GM12873 (cell line): ENCODE measurements around the gene SUPT4H1.
A peak's percentile ranks its signal among the peaks of the same experiment; 100 is the strongest.

ENCODE experiments used
- TF ChIP-seq, protein P1 (sequence below): IDR thresholded peaks from 2 replicates; pipeline ENCODE4 v1.5.1; 2012; ENCODE audit warnings: low read depth, mild to moderate bottlenecking, moderate library complexity, low read length, control low read depth; ENCODE audit not compliant: insufficient read depth; ENCODE audit errors: missing control alignments

SUPT4H1 gene

DNA sequence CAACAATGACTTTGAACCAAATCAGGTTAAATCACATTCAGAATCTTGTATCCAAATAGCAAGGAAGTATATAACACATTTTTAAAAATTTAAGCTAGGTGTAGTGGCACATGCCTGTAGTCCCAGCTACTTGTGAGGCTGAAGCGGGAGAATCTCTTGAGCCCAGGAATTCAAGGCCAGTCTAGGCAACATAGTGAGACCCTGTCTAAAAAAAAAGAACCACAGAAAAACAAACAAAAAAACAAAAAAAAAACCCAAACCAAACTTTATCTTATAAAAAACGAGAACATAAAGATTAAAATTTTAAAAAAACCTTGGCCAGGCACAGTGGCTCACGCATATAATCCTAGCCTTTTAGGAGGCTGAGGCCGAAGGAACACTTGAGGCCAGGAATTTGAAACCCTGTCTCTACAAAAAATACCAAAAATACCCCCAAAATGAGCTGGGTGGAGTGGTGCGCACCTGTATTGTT lies 11.6 kb downstream of the SUPT4H1 start:
- TF ChIP-seq, protein P1, sequence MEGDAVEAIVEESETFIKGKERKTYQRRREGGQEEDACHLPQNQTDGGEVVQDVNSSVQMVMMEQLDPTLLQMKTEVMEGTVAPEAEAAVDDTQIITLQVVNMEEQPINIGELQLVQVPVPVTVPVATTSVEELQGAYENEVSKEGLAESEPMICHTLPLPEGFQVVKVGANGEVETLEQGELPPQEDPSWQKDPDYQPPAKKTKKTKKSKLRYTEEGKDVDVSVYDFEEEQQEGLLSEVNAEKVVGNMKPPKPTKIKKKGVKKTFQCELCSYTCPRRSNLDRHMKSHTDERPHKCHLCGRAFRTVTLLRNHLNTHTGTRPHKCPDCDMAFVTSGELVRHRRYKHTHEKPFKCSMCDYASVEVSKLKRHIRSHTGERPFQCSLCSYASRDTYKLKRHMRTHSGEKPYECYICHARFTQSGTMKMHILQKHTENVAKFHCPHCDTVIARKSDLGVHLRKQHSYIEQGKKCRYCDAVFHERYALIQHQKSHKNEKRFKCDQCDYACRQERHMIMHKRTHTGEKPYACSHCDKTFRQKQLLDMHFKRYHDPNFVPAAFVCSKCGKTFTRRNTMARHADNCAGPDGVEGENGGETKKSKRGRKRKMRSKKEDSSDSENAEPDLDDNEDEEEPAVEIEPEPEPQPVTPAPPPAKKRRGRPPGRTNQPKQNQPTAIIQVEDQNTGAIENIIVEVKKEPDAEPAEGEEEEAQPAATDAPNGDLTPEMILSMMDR, result no peak

DNA sequence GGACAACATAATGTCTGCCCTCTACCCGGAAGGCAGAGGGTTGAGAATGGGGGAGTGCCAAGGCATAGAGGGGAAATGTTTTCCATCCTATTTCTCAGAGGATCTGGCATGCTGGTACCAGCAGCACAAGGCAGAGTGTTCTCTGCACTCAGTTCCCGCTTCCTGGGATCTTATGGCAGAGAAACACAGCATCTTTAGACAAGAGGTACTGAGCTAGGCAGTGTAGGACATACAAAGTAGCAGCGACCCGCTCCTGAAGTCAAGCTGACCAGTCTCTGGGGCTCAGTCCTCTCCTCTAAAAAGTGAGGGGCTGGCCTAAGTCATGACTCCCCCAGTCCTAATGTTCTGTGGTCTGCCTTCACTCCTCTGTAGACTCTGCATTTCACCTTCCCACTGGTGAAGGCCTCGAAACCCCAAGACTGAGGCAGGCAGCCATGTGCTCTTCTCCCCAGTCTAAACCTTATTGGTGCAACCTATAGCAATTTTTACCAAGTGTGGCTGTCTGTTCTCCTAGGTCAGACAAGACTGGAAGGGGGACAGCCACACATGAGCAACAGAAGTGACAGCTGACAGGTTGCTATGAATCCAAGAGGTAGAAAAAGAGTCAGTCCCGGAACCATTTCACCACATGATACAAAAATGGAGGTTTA lies 12.1 kb downstream of the SUPT4H1 start:
- TF ChIP-seq, protein P1, result no peak

DNA sequence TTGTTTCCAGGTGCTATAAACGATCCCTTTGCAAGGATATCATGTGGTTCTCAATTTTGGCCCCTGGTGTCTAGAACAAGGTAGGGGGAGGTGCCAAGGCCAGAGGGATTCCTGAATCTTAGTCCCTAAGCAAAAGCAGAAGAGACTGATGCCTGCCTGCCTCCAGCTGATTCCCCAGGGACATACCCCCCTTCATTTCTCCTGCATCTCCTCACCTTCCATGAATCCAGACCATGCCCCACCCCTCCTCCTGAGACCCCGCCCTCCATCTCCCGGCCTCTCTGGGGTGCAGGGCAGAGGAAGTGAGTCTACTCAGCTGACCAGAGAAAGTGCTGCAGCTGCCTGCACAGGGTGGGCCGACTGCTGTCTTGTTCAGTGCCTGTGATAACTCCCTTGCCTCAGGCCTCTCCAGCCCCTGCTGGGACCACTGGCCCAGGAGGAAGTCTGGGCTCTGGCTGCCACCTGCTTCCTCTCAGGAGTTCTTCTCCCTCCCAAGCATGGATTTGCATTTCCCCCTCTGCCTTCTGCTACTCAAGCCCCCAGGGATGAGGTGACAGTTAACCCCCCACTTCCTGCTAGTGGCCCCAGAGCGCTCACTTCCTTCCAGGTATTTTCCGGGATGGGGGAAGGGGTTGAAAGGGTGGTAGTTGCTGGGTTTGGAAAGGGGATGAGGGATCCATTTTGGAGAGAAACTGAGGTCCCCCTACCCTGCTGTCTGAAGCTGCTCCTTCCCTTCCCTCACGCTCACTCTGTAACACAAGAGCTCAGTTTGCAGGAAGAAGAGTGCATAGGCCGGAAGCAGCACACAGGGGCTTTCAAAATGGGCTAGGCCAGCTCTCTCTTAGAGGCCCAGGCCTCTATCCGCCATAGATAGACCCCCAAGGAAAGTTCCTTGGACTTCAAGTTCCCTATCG lies 12.9 kb downstream of the SUPT4H1 start:
- TF ChIP-seq, protein P1, result no peak

DNA sequence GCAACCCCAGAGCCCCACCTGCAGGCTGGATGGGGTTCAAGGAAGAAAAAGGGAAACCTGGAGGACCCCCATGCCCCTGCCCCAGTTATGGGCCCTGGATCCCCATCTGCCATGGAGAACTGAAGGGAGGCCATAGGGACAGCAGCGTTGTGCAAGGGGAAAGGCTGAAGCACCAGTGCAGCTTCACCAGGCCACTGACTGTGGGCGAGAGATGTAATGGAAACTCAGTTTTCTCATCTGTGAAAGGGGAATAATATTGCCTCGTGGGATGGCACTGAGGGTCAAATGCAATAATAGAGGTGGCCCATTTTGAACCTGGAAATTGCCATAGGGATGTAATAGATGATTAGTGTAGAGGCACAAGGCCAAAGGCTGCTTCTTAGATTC lies 13.6 kb downstream of the SUPT4H1 start:
- TF ChIP-seq, protein P1, result peak; percentile 44

DNA sequence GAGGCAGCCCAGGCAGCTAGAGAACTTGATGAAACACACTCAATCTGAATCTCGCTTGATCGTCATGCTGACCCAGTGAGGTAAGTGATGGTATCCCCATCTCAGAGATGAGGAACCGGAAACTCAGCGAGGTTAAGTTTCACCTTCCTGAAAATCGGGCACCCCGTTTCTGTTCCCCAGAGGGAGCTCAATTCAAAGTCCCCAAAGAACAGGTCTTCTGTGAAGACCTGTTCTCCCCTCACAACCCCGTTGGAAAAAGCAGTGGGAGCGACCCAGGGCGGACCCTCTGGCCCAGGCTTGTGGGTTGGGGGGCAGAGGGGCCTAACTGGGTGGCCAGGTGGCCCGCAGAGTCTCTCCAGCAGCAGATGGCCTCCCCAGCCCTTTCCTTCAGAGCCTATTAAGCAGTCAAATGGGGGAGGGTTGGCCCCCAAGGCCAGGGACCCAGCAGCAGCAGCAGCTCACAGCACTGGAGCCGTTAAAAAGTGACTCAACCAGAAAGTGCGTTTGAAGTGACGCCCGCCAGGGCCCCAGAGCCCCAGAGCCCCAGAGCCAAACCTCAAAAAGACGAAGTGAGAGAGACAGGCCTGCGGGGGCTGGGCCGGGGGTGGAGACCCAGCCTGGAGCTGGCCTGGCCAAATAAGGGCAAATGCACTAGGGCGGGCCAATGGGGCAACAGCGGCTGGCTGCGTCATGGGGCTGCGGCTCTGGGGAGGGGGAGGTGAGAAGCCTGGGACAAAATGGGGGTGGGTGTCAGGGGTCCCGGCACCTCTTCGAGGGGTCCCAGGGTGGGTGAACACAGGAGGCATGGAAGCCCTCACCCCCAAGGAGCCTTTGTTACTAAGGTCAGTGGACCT lies 14.2 kb downstream of the SUPT4H1 start:
- TF ChIP-seq, protein P1, result no peak

DNA sequence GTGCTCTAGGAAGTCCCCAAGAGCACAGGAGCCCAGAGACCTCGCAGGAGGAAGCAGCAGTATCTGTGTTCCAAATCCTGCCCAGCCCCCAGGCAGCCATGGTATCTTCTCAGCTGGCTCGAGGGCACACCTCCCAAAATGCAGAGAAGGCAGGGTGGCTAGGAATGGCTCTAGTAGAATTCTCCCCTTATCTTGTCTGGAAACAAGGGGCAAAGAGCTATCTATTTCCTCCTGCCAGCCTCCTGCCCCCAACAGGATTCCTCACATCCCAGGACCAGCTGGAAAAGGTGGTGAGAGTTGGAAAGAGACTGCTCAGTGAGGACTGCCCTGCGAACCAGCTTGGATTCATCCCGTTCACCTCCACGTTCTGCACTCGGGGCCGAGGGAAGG lies 14.8 kb downstream of the SUPT4H1 start:
- TF ChIP-seq, protein P1, result no peak
